ENCODE data around the gene RNU7-1. TPM values are rescaled to one million over a fixed set of nuclear protein-coding genes. Genes with fewer than 3 reads are reported as not detected.

RNU7-1 gene
- total RNA-seq, 1 donor from 2014 or later = not detected

- Histone ChIP-seq H3K4me3 (no peak overlapping the region), H3K9me3 (no peaks in the 10 kb centered on the region), H3K27ac (no peak overlapping the region), H3K27me3 (no peaks in the 10 kb centered on the region), H3K36me3 (peaks cover 74 to 93% of the 10 kb centered on the region in 2 donors), H3K4me1 (no peaks in the 10 kb centered on the region)
- intact Hi-C loops (cut with DNase I) = no loop called here
- no peak for DNase-seq (ENCODE audit: low spot score in 2 of 2)
- no peak for TF ChIP-seq CTCF (IDR thresholded peaks at IDR 0.05)
These were observed 35.4 kb downstream of the RNU7-1 start for GRCh38 chr12:6979021-6979420.

- intact Hi-C loops (cut with DNase I) = no loop called here
- peaks cover 70 to 89% of the 10 kb centered on the region in 2 donors for H3K36me3 ChIP-seq
These were observed 35.8 kb downstream of the RNU7-1 start for GRCh38 chr12:6979453-6979852.

GRCh38 chr12:6980075-6980474, 36.5 kb downstream of the RNU7-1 start:
- H3K36me3 ChIP-seq = peaks cover 64 to 83% of the 10 kb centered on the region in 2 donors
- no peak for TF ChIP-seq CTCF (IDR thresholded peaks at IDR 0.05)
- no peak for DNase-seq (ENCODE audit: low spot score in 2 of 2)
- H3K9me3 ChIP-seq = no peaks in the 10 kb centered on the region
- intact Hi-C loops (cut with DNase I) = no loop called here
- no peak overlapping the region for H3K27ac ChIP-seq
- no peaks in the 10 kb centered on the region for H3K4me1 ChIP-seq
- no peak overlapping the region for H3K4me3 ChIP-seq
- H3K27me3 ChIP-seq = no peaks in the 10 kb centered on the region

More at GRCh38 chr12:6979453-6979852, 35.8 kb downstream of the RNU7-1 start:
- H3K4me1 ChIP-seq = no peaks in the 10 kb centered on the region
- no peak overlapping the region for H3K4me3 ChIP-seq
- no peak overlapping the region for H3K27ac ChIP-seq
- DNase-seq (ENCODE audit: low spot score in 2 of 2) = no peak
- no peak for TF ChIP-seq CTCF (IDR thresholded peaks at IDR 0.05)
- no peaks in the 10 kb centered on the region for H3K9me3 ChIP-seq
- no peaks in the 10 kb centered on the region for H3K27me3 ChIP-seq

GRCh38 chr12:6980740-6981139, 37.1 kb downstream of the RNU7-1 start:
- Histone ChIP-seq H3K4me3 (no peak overlapping the region), H3K36me3 (peaks cover 62 to 76% of the 10 kb centered on the region in 2 donors), H3K4me1 (no peaks in the 10 kb centered on the region), H3K27me3 (no peaks in the 10 kb centered on the region), H3K27ac (no peak overlapping the region), H3K9me3 (no peaks in the 10 kb centered on the region)
- no peak for TF ChIP-seq CTCF (IDR thresholded peaks at IDR 0.05)
- intact Hi-C loops (cut with DNase I) = no loop called here
- DNase-seq (ENCODE audit: low spot score in 2 of 2) = no peak

GRCh38 chr12:6981152-6982052, 37.8 kb downstream of the RNU7-1 start:
- no peak for TF ChIP-seq CTCF (IDR thresholded peaks at IDR 0.05)
- intact Hi-C loops (cut with DNase I) = no loop called here
- Histone ChIP-seq H3K36me3 (peaks cover 55 to 69% of the 10 kb centered on the region in 2 donors), H3K4me1 (no peaks in the 10 kb centered on the region), H3K4me3 (no peak overlapping the region), H3K9me3 (no peaks in the 10 kb centered on the region), H3K27ac (no peak overlapping the region), H3K27me3 (no peaks in the 10 kb centered on the region)
- DNase-seq (ENCODE audit: low spot score in 2 of 2) = no peak
